Body of pancreas (tissue), 4 donors: ENCODE measurements around the gene ALKBH4. TPM values are rescaled to one million over a fixed set of nuclear protein-coding genes. Genes with fewer than 3 reads are reported as not detected.
A peak's percentile ranks its signal among the peaks of the same experiment; 100 is the strongest.

Experiments used
- ATAC-seq: fragments of 150-250 bp; one replicate; pipeline ENCODE4 v1.9.1; 2016
- DNase-seq, 4 donors: peaks; one replicate each; pipeline ENCODE4 v3.0.0-alpha.2; 2019
- H3K27ac ChIP-seq, 4 donors: fragments of 200-600 bp; sonication (generic); 1 replicate in 3 of 4; 2 replicates in 1 of 4; pipeline versions ENCODE4 v1.5.1 to v1.6.1; 2016 to 2019; ENCODE audit warnings: mild to moderate bottlenecking in 1 of 4, mixed read lengths in 1 of 4, moderate library complexity in 1 of 4
- H3K27me3 ChIP-seq, 2 donors: fragments of 200-600 bp; sonication (generic); one replicate each; pipeline ENCODE4 v1.6.0; 2016; ENCODE audit warnings: mild to moderate bottlenecking in 1 of 2
- H3K36me3 ChIP-seq, 2 donors: fragments of 200-600 bp; sonication (generic); replicated peaks in 1 of 2; 2 replicates each; pipeline ENCODE4 v1.5.1; 2016; ENCODE audit warnings: low read depth in 2 of 2; ENCODE audit not compliant: insufficient read depth in 1 of 2
- H3K4me1 ChIP-seq: fragments of 200-600 bp; sonication (generic); one replicate; pipeline ENCODE4 v1.6.0; 2016
- H3K4me3 ChIP-seq, 2 donors: fragments of 200-600 bp; sonication (generic); 1 replicate in 1 of 2; 2 replicates in 1 of 2; pipeline ENCODE4 v1.5.1; 2016 to 2019
- H3K9me3 ChIP-seq, 3 donors: fragments of 200-600 bp; sonication (generic); 1 replicate in 2 of 3; 2 replicates in 1 of 3; pipeline ENCODE4 v1.5.1; 2016
- CTCF ChIP-seq, 7 experiments: fragments of 450-650 bp in 4 of 7; fragments of 200-600 bp in 3 of 7; sonication (generic) in 3 of 7; IDR thresholded peaks; one replicate each; pipeline ENCODE4 v1.5.1; 2016 to 2019; ENCODE audit warnings: antibody characterized with exemption in 7 of 7
- POLR2A ChIP-seq, 3 donors: fragments of 450-650 bp; IDR thresholded peaks; one replicate each; pipeline ENCODE4 v1.6.1; 2016; ENCODE audit warnings: antibody characterized with exemption in 3 of 3, mild to moderate bottlenecking in 2 of 3
- WGBS, 2 donors: methylation state at CpG; one replicate each; pipeline ENCODE4 v1.1.5; 2017; 5-methylcytosine and 5-hydroxymethylcytosine counted together
- intact Hi-C: fragments of 100-400 bp; cut with DNase I; formaldehyde crosslinking; loops from one replicate; pipeline ENCODE4 v1.15.1; 2023
- total RNA-seq, 2 donors: library from RNA; depleted of rRNA; stranded (reverse); fragments of >200 nt; gene quantifications; one replicate each; pipeline ENCODE4 v1.1.0, GENCODE V29; 2016

The ALKBH4 gene
- total RNA-seq, 2 donors from 2014 or later = 15.6 to 60.3 TPM

- Histone ChIP-seq H3K27ac (no peak overlapping the region), H3K36me3 (peaks cover 0 to 8% of the 10 kb centered on the region in 2 donors), H3K9me3 (no peaks in the 10 kb centered on the region), H3K27me3 (no peaks in the 10 kb centered on the region), H3K4me3 (no peak overlapping the region), H3K4me1 (no peaks in the 10 kb centered on the region)
- no peak for ATAC-seq
- 89 to 92% methylated on average over 6 of the region's 6 CpGs for WGBS, 2 donors
- TF ChIP-seq POLR2A (IDR thresholded peaks at IDR 0.05) (no peak), CTCF (IDR thresholded peaks at IDR 0.05) (no peak)
- no peak for DNase-seq
- intact Hi-C loops = no loop called here
These were observed 48.3 kb downstream of the ALKBH4 start for GRCh38 chr7:102416406-102416805.

DNA sequence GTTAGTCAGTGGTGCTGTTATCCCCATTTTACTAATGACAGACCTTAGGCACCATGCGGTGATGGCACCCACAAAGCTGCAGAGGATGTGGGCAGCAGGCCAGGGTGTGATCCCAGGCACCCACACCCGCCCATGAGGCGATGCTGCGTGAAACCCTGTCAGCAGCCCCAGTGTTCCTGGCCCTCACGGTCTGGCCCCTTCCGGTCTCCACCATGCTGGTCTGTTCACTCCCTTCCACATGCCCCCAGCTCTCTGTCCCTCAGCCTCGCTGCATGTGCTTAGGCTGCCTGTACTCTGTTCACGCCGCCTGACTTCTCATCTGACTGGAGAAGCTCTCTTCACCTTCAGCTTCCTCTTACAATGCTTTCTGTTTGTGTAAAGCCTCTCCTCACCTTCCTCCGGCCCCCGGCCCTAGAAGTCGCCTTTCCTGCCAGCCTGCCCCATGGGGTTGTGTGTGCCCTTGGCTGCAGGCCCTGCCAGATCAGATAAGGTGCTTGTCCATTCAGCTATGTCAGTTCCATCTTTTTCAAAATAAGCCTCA lies 48.9 kb downstream of the ALKBH4 start:
- H3K27me3 ChIP-seq = no peaks in the 10 kb centered on the region
- peaks cover 0 to 6% of the 10 kb centered on the region in 2 donors for H3K36me3 ChIP-seq
- WGBS, 2 donors = 78 to 80% methylated on average over 12 of the region's 12 CpGs
- H3K27ac ChIP-seq = no peak overlapping the region
- H3K4me3 ChIP-seq = no peak overlapping the region
- no peak for TF ChIP-seq POLR2A (IDR thresholded peaks at IDR 0.05)
- no peaks in the 10 kb centered on the region for H3K9me3 ChIP-seq
- no peak for DNase-seq
- no peaks in the 10 kb centered on the region for H3K4me1 ChIP-seq
- intact Hi-C loops = no loop called here
- ATAC-seq = no peak

DNA sequence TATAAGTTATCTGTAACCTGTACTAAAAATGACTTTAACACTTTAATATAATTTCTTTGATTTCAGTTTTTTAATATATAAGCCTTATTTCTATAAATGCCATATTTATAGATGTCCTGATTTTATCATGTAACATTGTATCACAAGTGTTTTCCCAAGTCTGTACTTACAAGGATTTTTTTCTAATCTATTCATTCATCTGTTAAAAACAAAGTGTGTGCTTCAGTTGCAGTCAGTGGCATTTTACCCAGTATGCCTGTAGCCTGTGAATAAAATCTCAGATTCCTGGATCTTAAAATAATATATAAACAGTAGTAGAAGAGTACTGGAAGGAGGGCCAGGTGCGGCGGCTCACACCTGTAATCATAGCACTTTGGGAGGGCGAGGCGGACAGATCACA lies 51.1 kb downstream of the ALKBH4 start:
- H3K27me3 ChIP-seq = no peaks in the 10 kb centered on the region
- ATAC-seq = no peak
- no peak for DNase-seq
- WGBS, 2 donors = 94% methylated on average over 4 of the region's 4 CpGs
- no peaks in the 10 kb centered on the region for H3K4me1 ChIP-seq
- peaks cover 0 to 6% of the 10 kb centered on the region in 2 donors for H3K36me3 ChIP-seq
- TF ChIP-seq CTCF (IDR thresholded peaks at IDR 0.05) (no peak), POLR2A (IDR thresholded peaks at IDR 0.05) (no peak)
- H3K9me3 ChIP-seq = no peaks in the 10 kb centered on the region
- intact Hi-C loops = no loop called here
- no peak overlapping the region for H3K4me3 ChIP-seq
- no peak overlapping the region for H3K27ac ChIP-seq

- Histone ChIP-seq H3K27me3 (no peaks in the 10 kb centered on the region), H3K4me1 (no peaks in the 10 kb centered on the region), H3K36me3 (peaks cover 0 to 6% of the 10 kb centered on the region in 2 donors), H3K9me3 (no peaks in the 10 kb centered on the region), H3K4me3 (no peak overlapping the region), H3K27ac (no peak overlapping the region)
- no peak for DNase-seq
- 81 to 96% methylated on average over 3 to 4 of the region's 5 CpGs for WGBS, 2 donors
- ATAC-seq = no peak
- TF ChIP-seq CTCF (IDR thresholded peaks at IDR 0.05) = no peak
- TF ChIP-seq POLR2A (IDR thresholded peaks at IDR 0.05) = no peak
- intact Hi-C loops = no loop called here
These were observed 51.6 kb downstream of the ALKBH4 start for GRCh38 chr7:102413091-102413490.

DNA sequence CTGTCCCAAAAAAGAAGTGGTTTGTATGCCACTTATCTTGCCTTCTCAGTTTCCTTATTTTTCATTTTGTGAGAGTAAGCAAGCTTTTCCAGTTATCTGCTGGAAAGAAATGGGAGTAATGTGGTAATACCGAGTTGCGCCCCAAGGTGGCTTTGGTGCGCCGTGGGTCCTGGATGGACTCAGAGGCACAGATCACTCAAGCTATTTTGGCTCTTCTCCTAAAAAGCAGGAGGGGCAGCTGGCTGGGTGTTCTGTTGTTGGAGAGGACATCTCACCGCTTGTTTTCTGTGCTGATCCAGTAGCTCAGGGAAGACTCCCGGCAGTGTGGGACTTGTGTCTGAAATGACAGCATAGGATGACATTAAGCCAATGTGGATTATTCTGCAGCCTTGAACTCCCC lies 52.1 kb downstream of the ALKBH4 start:
- ATAC-seq (no peak), DNase-seq (no peak)
- Histone ChIP-seq H3K27ac (no peak overlapping the region), H3K9me3 (no peaks in the 10 kb centered on the region), H3K27me3 (no peaks in the 10 kb centered on the region), H3K4me1 (no peaks in the 10 kb centered on the region), H3K4me3 (no peak overlapping the region), H3K36me3 (peaks cover 0 to 6% of the 10 kb centered on the region in 2 donors)
- TF ChIP-seq CTCF (IDR thresholded peaks at IDR 0.05) (peak in 3 of 7 experiments; percentile 7 to 30 (median 25)), POLR2A (IDR thresholded peaks at IDR 0.05) (no peak)
- intact Hi-C loops = no loop called here
- WGBS, 2 donors = 64 to 70% methylated on average over 2 to 6 of the region's 6 CpGs
